ENCODE data around the gene FGF9.

DNA sequence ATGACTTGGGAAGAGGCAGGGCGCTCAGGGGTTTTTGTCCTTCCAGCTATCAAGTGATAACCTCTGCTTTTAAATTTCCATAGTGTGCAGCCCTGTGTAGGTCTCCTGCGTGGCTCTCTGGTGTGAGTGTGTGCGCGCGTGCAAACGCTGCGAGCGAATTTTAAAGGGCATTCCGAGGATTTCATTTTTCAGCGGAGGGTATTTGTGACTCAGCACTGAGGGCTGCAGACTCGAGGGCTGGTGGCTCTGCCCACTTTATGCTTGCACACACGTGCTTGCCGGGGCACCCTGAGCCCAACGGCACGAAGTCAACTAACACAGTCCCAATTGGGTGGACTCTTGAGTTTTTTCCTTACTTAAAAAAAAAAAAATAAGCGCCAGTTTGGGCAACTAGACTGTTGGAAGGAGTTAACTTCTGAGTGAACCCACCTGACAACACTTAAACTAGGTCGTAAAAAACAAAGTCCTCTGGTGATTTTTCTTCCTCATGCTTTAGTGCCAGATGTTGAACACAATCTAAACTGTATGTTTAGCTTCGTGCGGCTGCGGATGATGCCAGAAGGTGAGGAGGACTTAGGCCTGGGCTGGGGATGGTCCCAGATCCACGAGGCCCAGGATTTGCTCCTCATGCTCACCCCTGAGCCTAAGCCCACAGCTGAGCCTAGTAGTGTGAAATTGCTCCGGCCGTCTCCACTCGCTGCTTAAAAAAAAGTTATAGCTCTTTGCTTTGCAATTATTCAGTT lies 2.1 kb downstream of the FGF9 start:
- TF ChIP-seq, protein P1, sequence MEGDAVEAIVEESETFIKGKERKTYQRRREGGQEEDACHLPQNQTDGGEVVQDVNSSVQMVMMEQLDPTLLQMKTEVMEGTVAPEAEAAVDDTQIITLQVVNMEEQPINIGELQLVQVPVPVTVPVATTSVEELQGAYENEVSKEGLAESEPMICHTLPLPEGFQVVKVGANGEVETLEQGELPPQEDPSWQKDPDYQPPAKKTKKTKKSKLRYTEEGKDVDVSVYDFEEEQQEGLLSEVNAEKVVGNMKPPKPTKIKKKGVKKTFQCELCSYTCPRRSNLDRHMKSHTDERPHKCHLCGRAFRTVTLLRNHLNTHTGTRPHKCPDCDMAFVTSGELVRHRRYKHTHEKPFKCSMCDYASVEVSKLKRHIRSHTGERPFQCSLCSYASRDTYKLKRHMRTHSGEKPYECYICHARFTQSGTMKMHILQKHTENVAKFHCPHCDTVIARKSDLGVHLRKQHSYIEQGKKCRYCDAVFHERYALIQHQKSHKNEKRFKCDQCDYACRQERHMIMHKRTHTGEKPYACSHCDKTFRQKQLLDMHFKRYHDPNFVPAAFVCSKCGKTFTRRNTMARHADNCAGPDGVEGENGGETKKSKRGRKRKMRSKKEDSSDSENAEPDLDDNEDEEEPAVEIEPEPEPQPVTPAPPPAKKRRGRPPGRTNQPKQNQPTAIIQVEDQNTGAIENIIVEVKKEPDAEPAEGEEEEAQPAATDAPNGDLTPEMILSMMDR (IDR thresholded peaks at IDR 0.05; ENCODE audit: low read depth, low read length), result no peak
- no peak for TF ChIP-seq EZH2phosphoT487 (IDR thresholded peaks at IDR 0.05; ENCODE audit: low read depth)

All from OCI-LY3 (cell line).